Activated T-helper 2 cell treated with anti-CD3 and anti-CD28 coated beads, Interferon-gamma antibody, Interleukin-2, Interleukin-4, amounts not matched to agents 10 μg/mL and 5 μg/mL and 100 μg/mL, durations not matched to agents 14 hours and 24 hours and 36 hours (primary cell): ENCODE data around the gene PKP4. TPM values are rescaled to one million over a fixed set of nuclear protein-coding genes. Genes with fewer than 3 reads are reported as not detected.

Experiments used
- DNase-seq: peaks from one replicate; pipeline ENCODE4 v3.0.0; 2021; ENCODE audit warnings: low spot score
- H3K27ac Mint-ChIP-seq: one replicate; pipeline ENCODE4 v1.8.0; 2021; ENCODE audit warnings: mixed read lengths
- H3K27me3 Mint-ChIP-seq: one replicate; pipeline ENCODE4 v1.8.0; 2021; ENCODE audit warnings: low read depth, mixed read lengths
- H3K36me3 Mint-ChIP-seq: one replicate; pipeline ENCODE4 v1.8.0; 2021; ENCODE audit warnings: low read depth, mixed read lengths
- H3K4me1 Mint-ChIP-seq: one replicate; pipeline ENCODE4 v1.8.0; 2021; ENCODE audit warnings: low read depth, mixed read lengths
- H3K4me3 Mint-ChIP-seq: one replicate; pipeline ENCODE4 v1.8.0; 2021; ENCODE audit warnings: low read depth, mild to moderate bottlenecking, moderate library complexity, mixed read lengths
- H3K9me3 Mint-ChIP-seq: one replicate; pipeline ENCODE4 v1.8.0; 2021; ENCODE audit warnings: mixed read lengths
- intact Hi-C: fragments of 100-400 bp; cut with micrococcal nuclease; formaldehyde crosslinking; loops from one replicate; pipeline ENCODE4 v1.15.1; 2023
- total RNA-seq: library from RNA; stranded (reverse); gene quantifications from 2 replicates; pipeline ENCODE4 v1.2.3, GENCODE V29; 2022

Gene PKP4
- total RNA-seq, 1 donor from 2014 or later = 26.9 TPM

DNA sequence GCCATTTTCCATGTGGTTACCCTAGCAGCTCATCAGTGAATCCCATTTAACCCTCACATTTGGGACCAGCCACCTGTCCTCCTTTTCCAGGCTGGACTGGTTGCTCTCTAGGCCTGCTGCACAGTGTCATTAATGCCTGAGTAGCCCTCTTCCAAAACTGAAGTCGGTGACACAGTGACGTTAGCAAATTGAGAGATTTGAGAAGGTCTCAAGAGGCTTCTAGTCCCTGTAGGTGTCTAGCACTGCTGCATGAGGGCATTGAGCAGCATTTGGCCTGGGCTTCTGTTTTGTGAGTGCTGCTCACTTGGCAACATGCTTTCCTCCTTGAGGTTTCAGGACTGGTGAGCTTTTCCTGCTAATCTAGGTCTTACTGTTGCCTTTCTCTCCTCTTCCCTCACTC lies 36.7 kb downstream of the PKP4 start:
- H3K4me3 Mint-ChIP-seq = no peak overlapping the region
- peaks cover 12% of the 10 kb centered on the region for H3K4me1 Mint-ChIP-seq
- H3K9me3 Mint-ChIP-seq = no peaks in the 10 kb centered on the region
- DNase-seq = no peak
- H3K27ac Mint-ChIP-seq = no peak overlapping the region
- intact Hi-C loops = no loop called here
- no peaks in the 10 kb centered on the region for H3K36me3 Mint-ChIP-seq
- H3K27me3 Mint-ChIP-seq = no peaks in the 10 kb centered on the region

DNA sequence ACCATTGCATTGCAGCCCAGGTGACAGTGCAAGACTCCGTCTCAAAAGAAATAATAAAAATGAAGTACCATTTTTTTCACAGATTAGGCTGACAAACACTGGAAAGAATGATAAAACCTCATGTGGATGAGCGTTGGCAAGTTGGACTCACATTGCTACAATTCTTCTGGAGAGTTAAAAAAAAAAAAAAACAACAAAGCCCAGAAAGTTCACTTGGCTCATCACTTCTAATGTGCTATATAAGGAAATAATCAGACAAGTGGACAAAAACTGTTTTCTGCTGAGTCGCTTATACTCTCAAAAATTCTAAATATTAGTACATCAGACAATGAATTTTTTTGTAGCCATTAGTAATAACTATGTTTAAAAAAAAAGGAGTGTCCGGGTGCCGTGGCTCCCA lies 38.4 kb downstream of the PKP4 start:
- Mint-ChIP-seq H3K36me3 (no peaks in the 10 kb centered on the region), H3K4me1 (peaks cover 16% of the 10 kb centered on the region), H3K27me3 (no peaks in the 10 kb centered on the region)

DNA sequence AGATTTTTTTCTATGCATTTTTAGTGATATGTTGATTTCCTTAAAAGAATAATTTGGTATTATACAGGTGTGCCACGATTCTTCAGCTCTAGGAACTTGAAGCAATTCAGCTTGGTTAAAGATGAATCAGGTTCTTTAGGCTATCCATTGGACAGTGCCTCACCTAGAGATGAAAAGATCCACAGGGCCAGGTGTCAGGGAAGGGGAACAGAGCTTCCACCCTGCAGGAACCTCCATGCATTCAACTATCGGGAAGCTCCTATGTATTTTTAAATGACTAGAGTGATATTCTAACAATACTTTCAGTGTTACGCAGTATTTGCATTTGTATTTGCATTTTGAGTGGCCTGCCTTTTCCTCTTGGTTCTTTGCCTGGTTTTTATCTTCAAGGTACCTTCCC lies 40.2 kb downstream of the PKP4 start:
- intact Hi-C loops = no loop called here

More for the DNA sequence above, 38.4 kb downstream of the PKP4 start:
- no peak for DNase-seq
- H3K9me3 Mint-ChIP-seq = no peaks in the 10 kb centered on the region
- no peak overlapping the region for H3K27ac Mint-ChIP-seq
- intact Hi-C loops = no loop called here
- H3K4me3 Mint-ChIP-seq = no peak overlapping the region

DNA sequence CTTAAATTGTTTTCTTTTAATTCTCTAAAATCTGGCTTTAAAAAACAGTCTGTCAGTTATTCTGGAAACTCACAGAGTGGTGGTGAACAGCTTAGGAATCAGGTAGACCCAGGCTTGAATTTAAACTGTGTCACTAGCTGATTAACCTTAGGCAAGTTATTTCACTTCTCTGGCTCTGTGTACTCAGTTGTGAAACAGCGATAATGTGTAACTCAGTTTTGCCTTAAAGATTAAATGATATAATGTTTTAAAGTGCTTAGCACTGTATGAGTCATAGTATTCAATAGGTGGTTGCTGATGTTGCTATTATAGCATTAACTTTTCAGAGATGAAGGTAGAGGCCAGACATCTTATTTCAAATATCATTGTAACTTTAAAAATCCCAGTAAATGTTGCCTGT lies 40.7 kb downstream of the PKP4 start:
- intact Hi-C loops = no loop called here
- DNase-seq = no peak
- Mint-ChIP-seq H3K4me3 (no peak overlapping the region), H3K36me3 (no peaks in the 10 kb centered on the region), H3K27ac (no peak overlapping the region), H3K4me1 (peaks cover 16% of the 10 kb centered on the region), H3K27me3 (no peaks in the 10 kb centered on the region), H3K9me3 (no peaks in the 10 kb centered on the region)

More for the DNA sequence above, 40.2 kb downstream of the PKP4 start:
- no peak overlapping the region for H3K27ac Mint-ChIP-seq
- H3K4me3 Mint-ChIP-seq = no peak overlapping the region
- peaks cover 16% of the 10 kb centered on the region for H3K4me1 Mint-ChIP-seq
- H3K27me3 Mint-ChIP-seq = no peaks in the 10 kb centered on the region
- DNase-seq = no peak
- H3K36me3 Mint-ChIP-seq = no peaks in the 10 kb centered on the region
- no peaks in the 10 kb centered on the region for H3K9me3 Mint-ChIP-seq

DNA sequence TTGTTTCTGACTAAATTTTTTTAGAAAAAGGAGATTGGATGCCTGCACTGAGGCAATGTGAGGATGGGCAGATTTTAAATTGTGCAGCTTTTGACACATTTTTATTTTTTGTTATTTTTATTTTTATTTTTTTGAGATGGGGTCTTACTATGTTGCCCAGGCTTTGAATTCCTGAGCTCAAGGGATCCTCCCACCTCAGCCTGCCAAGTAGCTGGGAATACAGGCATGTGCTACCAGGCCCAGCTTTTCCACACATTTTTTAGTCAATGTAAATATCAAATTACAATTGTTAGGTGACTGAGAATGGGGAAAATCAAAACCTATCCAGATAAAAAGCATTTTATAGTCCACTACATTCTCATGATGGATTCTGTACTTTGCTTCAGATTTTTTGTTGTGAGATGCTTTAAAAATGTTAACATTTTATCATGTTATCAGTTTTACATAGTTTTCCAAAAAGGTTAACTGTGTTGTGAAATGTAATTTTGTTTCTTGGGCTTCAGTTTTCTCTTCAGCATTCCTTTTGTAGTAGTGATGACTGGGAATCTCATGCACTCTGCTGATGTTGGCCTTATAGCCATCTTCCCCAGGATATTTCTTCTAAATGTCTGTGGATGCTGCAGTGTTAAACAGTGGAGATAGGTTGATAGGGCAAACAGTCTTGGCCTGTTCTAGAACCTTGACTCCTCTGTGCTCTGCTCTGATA lies 41.4 kb downstream of the PKP4 start:
- no peak for DNase-seq
- intact Hi-C loops = no loop called here
- H3K4me3 Mint-ChIP-seq = no peak overlapping the region
- H3K9me3 Mint-ChIP-seq = no peaks in the 10 kb centered on the region
- peaks cover 16% of the 10 kb centered on the region for H3K4me1 Mint-ChIP-seq
- no peaks in the 10 kb centered on the region for H3K36me3 Mint-ChIP-seq
- H3K27me3 Mint-ChIP-seq = no peaks in the 10 kb centered on the region
- H3K27ac Mint-ChIP-seq = no peak overlapping the region

DNA sequence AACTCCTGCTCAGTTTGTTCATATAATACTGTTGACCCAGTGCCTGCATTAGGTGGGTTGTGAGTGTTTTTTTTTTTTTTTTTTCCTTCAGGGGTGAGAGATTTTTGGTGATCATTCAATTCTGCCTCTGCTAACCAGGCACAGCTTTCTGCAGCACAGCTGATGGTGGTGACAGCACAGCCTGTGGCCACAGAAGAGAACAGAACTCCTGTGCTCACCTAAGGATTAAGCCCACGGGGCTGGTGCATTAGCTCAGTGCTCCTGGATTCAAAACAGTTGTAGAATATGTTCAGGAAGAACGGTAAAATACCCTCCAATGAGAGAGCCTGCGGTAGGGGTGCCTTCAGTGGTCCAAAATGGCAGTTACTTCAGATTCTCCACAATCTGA lies 42.0 kb downstream of the PKP4 start:
- Mint-ChIP-seq H3K9me3 (no peaks in the 10 kb centered on the region), H3K36me3 (no peaks in the 10 kb centered on the region), H3K4me3 (no peak overlapping the region), H3K27me3 (no peaks in the 10 kb centered on the region), H3K27ac (no peak overlapping the region), H3K4me1 (peaks cover 16% of the 10 kb centered on the region)
- intact Hi-C loops = no loop called here
- DNase-seq = no peak

DNA sequence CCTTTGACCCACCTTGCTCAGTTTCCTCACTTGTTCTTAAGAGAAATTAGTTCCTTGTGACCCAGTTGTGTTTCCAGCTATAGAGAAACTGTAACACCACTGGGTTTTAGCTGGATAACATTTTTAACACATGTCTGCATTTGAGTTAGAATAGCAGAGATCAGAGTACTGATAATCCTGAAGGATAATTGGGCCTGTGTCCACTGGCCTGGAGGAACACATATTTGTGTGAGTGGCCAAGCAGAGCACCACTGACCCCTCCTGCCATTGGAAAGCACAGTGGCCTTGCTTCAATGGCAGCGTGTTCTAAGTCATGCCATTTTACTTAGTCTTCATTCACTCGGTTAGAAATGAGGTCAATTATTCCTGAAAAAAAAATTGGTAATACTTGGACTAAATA lies 42.6 kb downstream of the PKP4 start:
- no peak for DNase-seq
- H3K27ac Mint-ChIP-seq = no peak overlapping the region
- no peak overlapping the region for H3K4me3 Mint-ChIP-seq
- H3K36me3 Mint-ChIP-seq = no peaks in the 10 kb centered on the region
- no peaks in the 10 kb centered on the region for H3K9me3 Mint-ChIP-seq
- peaks cover 16% of the 10 kb centered on the region for H3K4me1 Mint-ChIP-seq
- H3K27me3 Mint-ChIP-seq = no peaks in the 10 kb centered on the region
- intact Hi-C loops = no loop called here

DNA sequence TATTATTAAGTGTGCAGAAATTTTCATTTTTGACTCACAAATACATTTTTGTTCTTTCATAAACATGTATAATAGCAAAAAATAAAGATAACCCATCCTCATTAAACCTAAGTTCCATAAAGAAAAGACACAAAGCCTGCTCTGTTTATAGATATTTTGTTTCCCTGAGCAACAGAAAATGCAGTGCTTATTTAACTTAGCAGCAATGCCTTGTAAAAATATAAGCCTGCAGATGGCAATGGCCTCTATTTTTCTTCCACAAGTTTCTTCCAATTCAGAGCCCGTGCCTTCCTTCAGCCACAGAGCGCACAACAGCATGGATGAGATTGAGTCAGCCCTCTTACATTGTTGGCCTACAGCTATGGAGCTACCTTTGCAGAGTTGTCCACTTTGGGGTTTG lies 43.6 kb downstream of the PKP4 start:
- intact Hi-C loops = no loop called here
- Mint-ChIP-seq H3K27me3 (no peaks in the 10 kb centered on the region), H3K4me1 (peaks cover 16% of the 10 kb centered on the region), H3K4me3 (no peak overlapping the region), H3K9me3 (no peaks in the 10 kb centered on the region), H3K27ac (no peak overlapping the region), H3K36me3 (no peaks in the 10 kb centered on the region)
- no peak for DNase-seq

DNA sequence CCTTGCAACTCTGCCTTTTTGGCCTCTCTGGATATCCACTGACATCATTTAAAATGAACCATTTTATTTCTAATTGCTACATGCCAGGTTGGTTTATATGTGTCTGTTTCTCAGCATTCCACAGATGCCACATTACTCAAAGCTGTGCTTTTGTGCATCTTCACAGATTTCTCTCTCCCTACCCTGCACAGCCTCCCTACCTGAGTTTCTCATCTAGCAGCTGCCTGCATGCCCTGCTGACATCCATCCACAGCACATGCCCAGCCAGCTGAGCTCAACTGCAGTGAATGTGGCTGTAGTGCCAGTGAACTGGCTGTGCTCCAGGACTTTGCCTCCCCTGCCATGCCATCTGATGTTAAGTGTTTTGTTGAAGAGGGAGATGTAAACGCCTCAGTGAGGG lies 44.5 kb downstream of the PKP4 start:
- Mint-ChIP-seq H3K27me3 (no peaks in the 10 kb centered on the region), H3K27ac (no peak overlapping the region), H3K4me3 (no peak overlapping the region), H3K36me3 (no peaks in the 10 kb centered on the region), H3K9me3 (no peaks in the 10 kb centered on the region), H3K4me1 (peaks cover 16% of the 10 kb centered on the region)
- DNase-seq = no peak
- intact Hi-C loops = no loop called here

DNA sequence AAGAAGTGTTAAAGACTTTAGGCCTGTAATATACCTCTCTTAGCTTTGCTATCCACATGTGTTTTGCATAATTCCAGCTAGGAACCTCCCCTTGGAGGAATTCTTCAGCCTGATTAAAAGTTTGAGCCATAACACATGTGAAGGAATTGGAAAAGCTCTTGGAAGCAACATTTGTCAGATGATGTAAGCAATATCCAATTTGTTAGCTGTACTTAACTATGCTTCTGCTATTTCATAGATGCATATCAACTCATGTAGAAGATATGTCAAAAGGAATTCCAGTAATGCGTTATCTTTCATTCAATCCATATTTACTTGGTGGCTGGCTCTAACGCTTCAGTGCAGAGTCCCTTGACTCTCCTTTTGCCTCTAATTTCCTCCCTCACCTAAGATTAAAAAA lies 46.2 kb downstream of the PKP4 start:
- intact Hi-C loops = no loop called here
- Mint-ChIP-seq H3K27me3 (no peaks in the 10 kb centered on the region), H3K4me3 (no peak overlapping the region)

DNA sequence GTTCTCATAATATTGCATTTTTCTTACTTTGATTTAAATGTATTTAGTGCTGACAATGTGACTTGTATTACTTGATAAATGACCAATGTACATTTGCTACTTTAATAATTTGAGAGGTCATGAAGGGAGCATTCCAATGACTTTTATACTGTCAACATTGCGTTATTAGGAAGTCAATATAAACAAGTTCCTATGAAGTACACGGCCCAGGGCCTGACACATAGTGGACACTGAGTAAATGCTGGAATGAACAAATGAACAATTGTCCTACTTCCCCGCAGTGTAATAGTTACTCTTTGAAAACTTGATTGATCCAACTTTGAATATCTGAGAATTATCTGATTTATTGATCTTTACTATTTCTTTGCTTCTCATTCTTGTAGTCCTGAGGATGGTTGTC lies 47.3 kb downstream of the PKP4 start:
- DNase-seq = no peak
- no peaks in the 10 kb centered on the region for H3K9me3 Mint-ChIP-seq
- H3K27me3 Mint-ChIP-seq = no peaks in the 10 kb centered on the region
- H3K36me3 Mint-ChIP-seq = no peaks in the 10 kb centered on the region
- no peak overlapping the region for H3K27ac Mint-ChIP-seq
- H3K4me1 Mint-ChIP-seq = peaks cover 10% of the 10 kb centered on the region
- no peak overlapping the region for H3K4me3 Mint-ChIP-seq
- intact Hi-C loops = no loop called here

More for the DNA sequence above, 46.2 kb downstream of the PKP4 start:
- Mint-ChIP-seq H3K36me3 (no peaks in the 10 kb centered on the region), H3K9me3 (no peaks in the 10 kb centered on the region), H3K4me1 (peaks cover 10% of the 10 kb centered on the region), H3K27ac (no peak overlapping the region)
- no peak for DNase-seq

DNA sequence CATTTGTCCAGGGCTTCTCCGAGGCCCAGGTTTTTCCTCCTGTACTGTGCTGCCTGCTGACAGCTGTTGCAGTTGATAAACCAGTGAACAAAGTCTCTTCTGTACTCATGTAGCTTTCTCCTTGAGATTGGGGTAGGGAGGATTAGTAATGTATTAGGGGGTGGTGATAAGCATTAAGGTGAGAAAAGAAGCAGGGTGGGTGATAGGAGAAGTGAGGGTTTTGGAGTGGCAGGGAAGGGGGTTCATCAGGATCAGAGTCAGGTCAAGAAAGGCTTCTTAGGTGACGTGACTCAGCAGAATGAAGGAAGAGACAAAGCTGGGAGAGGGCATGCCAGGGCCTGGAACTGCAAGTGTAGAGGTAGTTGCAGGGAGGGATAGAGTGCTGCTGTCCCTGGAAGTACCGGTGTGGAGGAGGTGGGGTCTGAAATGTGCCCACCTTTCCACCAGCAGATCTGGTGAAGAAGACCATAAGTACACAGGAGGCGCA lies 48.7 kb downstream of the PKP4 start:
- Mint-ChIP-seq H3K4me1 (peaks cover 11% of the 10 kb centered on the region), H3K27me3 (no peaks in the 10 kb centered on the region), H3K9me3 (no peaks in the 10 kb centered on the region), H3K4me3 (no peak overlapping the region), H3K36me3 (no peaks in the 10 kb centered on the region), H3K27ac (no peak overlapping the region)
- DNase-seq = no peak
- intact Hi-C loops = no loop called here

DNA sequence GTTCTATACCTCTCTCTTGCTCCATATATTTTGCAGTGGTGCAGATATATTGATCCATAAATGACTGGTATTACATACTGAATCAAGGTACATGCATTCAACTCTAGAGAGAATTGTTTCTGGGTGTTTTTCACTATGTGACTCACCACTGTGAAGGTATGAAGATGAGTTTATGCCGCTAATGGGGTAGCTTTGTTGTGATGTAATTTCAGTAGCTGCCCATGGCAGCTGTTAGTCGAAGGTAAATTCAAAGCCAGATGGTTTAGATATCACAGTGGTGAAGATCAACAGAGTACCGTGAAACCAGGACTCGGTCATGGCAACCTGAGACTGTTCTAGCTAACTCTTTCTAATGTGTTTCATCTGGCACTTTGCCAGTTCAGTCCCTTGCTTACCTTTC lies 50.4 kb downstream of the PKP4 start:
- H3K36me3 Mint-ChIP-seq = no peaks in the 10 kb centered on the region
- H3K4me3 Mint-ChIP-seq = no peak overlapping the region
- no peaks in the 10 kb centered on the region for H3K9me3 Mint-ChIP-seq
- no peak overlapping the region for H3K27ac Mint-ChIP-seq
- DNase-seq = no peak
- intact Hi-C loops = no loop called here
- peaks cover 11% of the 10 kb centered on the region for H3K4me1 Mint-ChIP-seq
- H3K27me3 Mint-ChIP-seq = no peaks in the 10 kb centered on the region

DNA sequence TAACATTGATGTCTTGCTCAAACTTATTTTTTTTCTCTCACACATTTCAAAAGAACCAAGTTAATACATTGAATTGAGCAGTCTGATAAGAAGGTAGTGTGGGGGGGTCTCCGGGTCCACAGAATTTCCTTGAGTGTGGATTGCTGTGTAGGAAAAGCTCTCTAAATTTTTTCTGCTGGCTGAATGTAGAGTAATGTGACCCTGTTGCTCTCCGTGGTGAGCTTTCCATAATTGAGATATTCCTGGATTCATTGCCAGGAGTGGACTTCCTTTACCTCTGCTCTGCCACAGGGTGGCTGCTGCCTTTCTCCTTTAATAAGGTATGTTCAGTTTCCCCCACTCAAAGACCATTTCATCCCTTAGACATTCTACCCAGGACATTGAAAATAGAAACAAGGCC lies 50.9 kb downstream of the PKP4 start:
- Mint-ChIP-seq H3K4me1 (peaks cover 11% of the 10 kb centered on the region), H3K9me3 (no peaks in the 10 kb centered on the region), H3K4me3 (no peak overlapping the region), H3K27ac (no peak overlapping the region), H3K27me3 (no peaks in the 10 kb centered on the region), H3K36me3 (no peaks in the 10 kb centered on the region)
- no peak for DNase-seq
- intact Hi-C loops = no loop called here
